Loucy (cell line): ENCODE results near the gene CRYGD.

Experiments
- H2AFZ ChIP-seq: fragments of 200-600 bp; sonication (generic); 2 replicates; pipeline ENCODE4 v1.6.0; 2016; ENCODE audit warnings: antibody characterized with exemption, mild to moderate bottlenecking, low read length, moderate library complexity
- H3F3A ChIP-seq: fragments of 200-600 bp; 2 replicates; pipeline ENCODE4 v1.6.0; 2016; ENCODE audit warnings: antibody characterized with exemption, low read depth, mild to moderate bottlenecking
- H3K27me3 ChIP-seq: fragments of 200-600 bp; sonication (generic); 2 replicates; pipeline ENCODE4 v1.6.1; 2014; ENCODE audit warnings: low read length, mild to moderate bottlenecking; ENCODE audit not compliant: insufficient read depth, poor library complexity, severe bottlenecking
- H3K36me3 ChIP-seq: fragments of 200-600 bp; sonication (generic); 2 replicates; pipeline ENCODE4 v1.6.1; 2016; ENCODE audit warnings: low read length; ENCODE audit not compliant: insufficient read depth
- H3K4me1 ChIP-seq: fragments of 200-600 bp; sonication (generic); 2 replicates; pipeline ENCODE4 v1.5.1; 2014; ENCODE audit warnings: low read length, mild to moderate bottlenecking; ENCODE audit not compliant: insufficient read depth, poor library complexity, severe bottlenecking
- H3K4me2 ChIP-seq: fragments of 200-600 bp; sonication (generic); 2 replicates; pipeline ENCODE4 v1.6.0; 2014; ENCODE audit warnings: antibody characterized with exemption, low read length, low read depth, mild to moderate bottlenecking; ENCODE audit not compliant: poor library complexity, severe bottlenecking
- H3K4me3 ChIP-seq: fragments of 200-600 bp; sonication (generic); 2 replicates; pipeline ENCODE4 v1.5.1; 2014; ENCODE audit warnings: low read length, mild to moderate bottlenecking, mixed read lengths; ENCODE audit not compliant: poor library complexity, severe bottlenecking
- H3K79me2 ChIP-seq: fragments of 200-600 bp; sonication (generic); 2 replicates; pipeline ENCODE4 v1.6.1; 2014; ENCODE audit warnings: low read length; ENCODE audit not compliant: insufficient read depth
- H3K9ac ChIP-seq: fragments of 200-600 bp; sonication (generic); 2 replicates; pipeline ENCODE4 v1.6.0; 2014; ENCODE audit warnings: mild to moderate bottlenecking, low read depth, low read length, moderate library complexity; ENCODE audit not compliant: poor library complexity, severe bottlenecking
- H3K9me2 ChIP-seq: fragments of 200-600 bp; sonication (generic); replicated peaks from 2 replicates; pipeline ENCODE4 v1.6.1; 2016; ENCODE audit warnings: low read depth, low read length, mixed read lengths
- H3K9me3 ChIP-seq: fragments of 200-600 bp; sonication (generic); 2 replicates; pipeline ENCODE4 v1.6.1; 2014; ENCODE audit warnings: mild to moderate bottlenecking, antibody characterized with exemption, low read length, low read depth; ENCODE audit not compliant: insufficient read depth
- H4K20me1 ChIP-seq: fragments of 200-600 bp; sonication (generic); 2 replicates; pipeline ENCODE4 v1.6.0; 2014; ENCODE audit warnings: antibody characterized with exemption, low read length, mild to moderate bottlenecking; ENCODE audit not compliant: insufficient read depth, poor library complexity, severe bottlenecking
- EZH2phosphoT487 ChIP-seq: fragments of 200-600 bp; IDR thresholded peaks from 2 replicates; pipeline ENCODE4 v1.6.1; 2018; ENCODE audit warnings: antibody characterized with exemption, mild to moderate bottlenecking, moderate library complexity, borderline replicate concordance
- TF ChIP-seq, protein P1 (sequence below): fragments of 200-600 bp; sonication (generic); conservative IDR thresholded peaks from 2 replicates; pipeline ENCODE4 v1.5.1; 2014; ENCODE audit warnings: mild to moderate bottlenecking, antibody characterized with exemption, low read length

The CRYGD gene

GRCh38 chr2:208074610-208075356 is 49.5 kb downstream of the CRYGD start:
- Histone ChIP-seq H3K9ac (no peak overlapping the region), H4K20me1 (no peaks in the 10 kb centered on the region), H3K9me2 (no peaks in the 10 kb centered on the region), H3K27me3 (no peaks in the 10 kb centered on the region), H3F3A (no peaks in the 10 kb centered on the region), H3K36me3 (no peaks in the 10 kb centered on the region), H3K9me3 (no peaks in the 10 kb centered on the region), H3K4me1 (no peaks in the 10 kb centered on the region), H2AFZ (no peak overlapping the region), H3K4me3 (no peak overlapping the region), H3K4me2 (no peak overlapping the region), H3K79me2 (no peaks in the 10 kb centered on the region)
- TF ChIP-seq, protein P1, sequence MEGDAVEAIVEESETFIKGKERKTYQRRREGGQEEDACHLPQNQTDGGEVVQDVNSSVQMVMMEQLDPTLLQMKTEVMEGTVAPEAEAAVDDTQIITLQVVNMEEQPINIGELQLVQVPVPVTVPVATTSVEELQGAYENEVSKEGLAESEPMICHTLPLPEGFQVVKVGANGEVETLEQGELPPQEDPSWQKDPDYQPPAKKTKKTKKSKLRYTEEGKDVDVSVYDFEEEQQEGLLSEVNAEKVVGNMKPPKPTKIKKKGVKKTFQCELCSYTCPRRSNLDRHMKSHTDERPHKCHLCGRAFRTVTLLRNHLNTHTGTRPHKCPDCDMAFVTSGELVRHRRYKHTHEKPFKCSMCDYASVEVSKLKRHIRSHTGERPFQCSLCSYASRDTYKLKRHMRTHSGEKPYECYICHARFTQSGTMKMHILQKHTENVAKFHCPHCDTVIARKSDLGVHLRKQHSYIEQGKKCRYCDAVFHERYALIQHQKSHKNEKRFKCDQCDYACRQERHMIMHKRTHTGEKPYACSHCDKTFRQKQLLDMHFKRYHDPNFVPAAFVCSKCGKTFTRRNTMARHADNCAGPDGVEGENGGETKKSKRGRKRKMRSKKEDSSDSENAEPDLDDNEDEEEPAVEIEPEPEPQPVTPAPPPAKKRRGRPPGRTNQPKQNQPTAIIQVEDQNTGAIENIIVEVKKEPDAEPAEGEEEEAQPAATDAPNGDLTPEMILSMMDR, result no peak
- TF ChIP-seq EZH2phosphoT487, result no peak

GRCh38 chr2:208072250-208072892 is 52.0 kb downstream of the CRYGD start:
- TF ChIP-seq, protein P1, result peak; percentile 87
- TF ChIP-seq EZH2phosphoT487, result no peak

More at GRCh38 chr2:208072250-208072892, 52.0 kb downstream of the CRYGD start:
- Histone ChIP-seq H3K79me2 (no peaks in the 10 kb centered on the region), H3K36me3 (no peaks in the 10 kb centered on the region), H4K20me1 (no peaks in the 10 kb centered on the region), H3K4me1 (no peaks in the 10 kb centered on the region), H3F3A (no peaks in the 10 kb centered on the region), H3K4me3 (no peak overlapping the region), H3K9me2 (no peaks in the 10 kb centered on the region), H2AFZ (no peak overlapping the region), H3K9ac (no peak overlapping the region), H3K4me2 (no peak overlapping the region), H3K9me3 (no peaks in the 10 kb centered on the region), H3K27me3 (no peaks in the 10 kb centered on the region)
